GM23248 (cell line): ENCODE results near the gene SLC44A5.

Source experiments
- EZH2 ChIP-seq: fragments of 200-600 bp; sonication (generic); IDR thresholded peaks from 2 replicates; pipeline ENCODE4 v1.6.1; 2018; ENCODE audit warnings: antibody characterized with exemption, mild to moderate bottlenecking; ENCODE audit not compliant: insufficient read depth, poor library complexity, severe bottlenecking
- EZH2phosphoT487 ChIP-seq: fragments of 200-600 bp; sonication (generic); IDR thresholded peaks from 2 replicates; pipeline ENCODE4 v1.6.1; 2018; ENCODE audit warnings: antibody characterized with exemption, moderate library complexity, mild to moderate bottlenecking, low read depth; ENCODE audit not compliant: insufficient read depth

DNA sequence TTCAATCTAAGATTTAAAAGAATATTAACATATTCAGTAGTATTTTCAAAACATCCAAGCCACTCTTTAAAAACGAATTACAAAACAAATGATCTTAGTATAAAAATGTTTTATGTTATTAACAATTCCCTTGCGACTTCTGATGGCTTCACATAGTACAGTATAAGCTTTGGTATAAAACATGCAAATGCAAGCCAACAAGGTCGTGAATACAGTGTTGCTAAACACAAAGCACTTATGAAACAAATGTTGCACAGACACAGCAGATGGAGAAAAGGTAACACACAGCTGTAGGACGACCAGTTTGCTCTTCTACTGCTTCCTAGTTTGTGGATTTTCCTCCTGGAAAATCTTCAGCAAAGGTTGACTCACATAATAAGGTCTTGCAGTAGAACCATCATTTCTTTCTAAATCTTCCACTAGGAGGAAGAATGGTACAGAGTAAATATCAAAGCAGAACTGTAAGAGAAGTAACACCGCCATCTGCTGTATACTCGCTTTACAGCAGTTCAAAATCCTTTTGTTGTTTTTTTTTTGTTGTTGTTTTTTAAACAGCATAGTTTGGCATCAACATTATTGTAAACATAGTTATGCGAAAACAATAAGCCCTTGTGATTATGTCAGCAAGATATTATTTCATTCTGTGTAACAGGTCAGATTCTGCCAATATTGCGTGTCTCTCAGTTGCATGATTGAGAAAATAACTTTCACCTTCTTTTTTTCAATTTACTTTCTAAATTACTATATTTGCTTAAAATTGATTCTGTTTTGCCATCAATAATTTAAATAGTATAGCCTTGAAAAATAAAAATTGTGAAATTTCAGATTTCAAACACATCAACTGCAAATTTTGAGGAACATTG lies 407.3 kb downstream of the SLC44A5 start:
- TF ChIP-seq EZH2: no peak
- TF ChIP-seq EZH2phosphoT487: no peak
